Measurements from ENCODE around the gene TTLL8. TPM values are rescaled to one million over a fixed set of nuclear protein-coding genes. Genes with fewer than 3 reads are reported as not detected.

The TTLL8 gene
- total and polyA plus RNA-seq, 2 experiments from 2014 or later: not detected

DNA sequence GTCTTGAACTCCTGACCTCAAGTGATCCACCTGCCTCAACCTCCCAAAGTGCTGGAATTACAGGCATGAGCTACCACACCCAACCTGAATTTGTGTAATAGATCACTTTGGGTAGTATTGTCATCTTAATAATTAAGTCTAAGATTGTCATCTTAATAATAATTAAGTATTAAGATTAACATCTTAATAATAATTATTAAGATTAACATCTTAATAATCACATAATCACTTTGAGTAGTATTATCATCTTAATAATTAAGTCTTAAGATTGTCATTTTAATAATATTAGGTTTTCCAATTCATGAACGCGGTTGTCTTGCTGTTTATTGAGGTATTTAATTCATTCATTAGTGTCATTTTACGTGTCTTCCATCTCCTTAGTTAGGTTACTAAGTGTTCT lies 40.0 kb upstream of the TTLL8 start:
- no peak for TF ChIP-seq EZH2phosphoT487 (IDR thresholded peaks at IDR 0.05; ENCODE audit: low read depth, severe bottlenecking, unreplicated experiment)
- no peak for TF ChIP-seq EZH2 (IDR thresholded peaks at IDR 0.05; ENCODE audit: borderline replicate concordance)
- TF ChIP-seq, protein P1, sequence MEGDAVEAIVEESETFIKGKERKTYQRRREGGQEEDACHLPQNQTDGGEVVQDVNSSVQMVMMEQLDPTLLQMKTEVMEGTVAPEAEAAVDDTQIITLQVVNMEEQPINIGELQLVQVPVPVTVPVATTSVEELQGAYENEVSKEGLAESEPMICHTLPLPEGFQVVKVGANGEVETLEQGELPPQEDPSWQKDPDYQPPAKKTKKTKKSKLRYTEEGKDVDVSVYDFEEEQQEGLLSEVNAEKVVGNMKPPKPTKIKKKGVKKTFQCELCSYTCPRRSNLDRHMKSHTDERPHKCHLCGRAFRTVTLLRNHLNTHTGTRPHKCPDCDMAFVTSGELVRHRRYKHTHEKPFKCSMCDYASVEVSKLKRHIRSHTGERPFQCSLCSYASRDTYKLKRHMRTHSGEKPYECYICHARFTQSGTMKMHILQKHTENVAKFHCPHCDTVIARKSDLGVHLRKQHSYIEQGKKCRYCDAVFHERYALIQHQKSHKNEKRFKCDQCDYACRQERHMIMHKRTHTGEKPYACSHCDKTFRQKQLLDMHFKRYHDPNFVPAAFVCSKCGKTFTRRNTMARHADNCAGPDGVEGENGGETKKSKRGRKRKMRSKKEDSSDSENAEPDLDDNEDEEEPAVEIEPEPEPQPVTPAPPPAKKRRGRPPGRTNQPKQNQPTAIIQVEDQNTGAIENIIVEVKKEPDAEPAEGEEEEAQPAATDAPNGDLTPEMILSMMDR (IDR thresholded peaks at IDR 0.05; ENCODE audit: poor library complexity): no peak

GRCh38 chr22:50092342-50092741 lies 34.2 kb upstream of the TTLL8 start:
- H2AFZ ChIP-seq: no peak overlapping the region
- no peaks in the 10 kb centered on the region for H3K9me3 ChIP-seq (ENCODE audit: low read depth)
- H3K27ac ChIP-seq: no peak overlapping the region
- no peak overlapping the region for H3K4me2 ChIP-seq
- WGBS (ENCODE audit: low lambda C conversion rate, missing lambda C conversion rate): 80% methylated on average over 5 of the region's 5 CpGs
- H4K20me1 ChIP-seq (ENCODE audit: insufficient read depth, poor library complexity, severe bottlenecking): no peaks in the 10 kb centered on the region
- no peaks in the 10 kb centered on the region for H3K27me3 ChIP-seq
- H3K36me3 ChIP-seq (replicated peaks; ENCODE audit: insufficient read depth, low read depth): no peaks in the 10 kb centered on the region
- H3K4me1 ChIP-seq (ENCODE audit: insufficient read depth): peaks cover 3% of the 10 kb centered on the region
- no peak overlapping the region for H3K4me3 ChIP-seq
- TF ChIP-seq EZH2phosphoT487 (IDR thresholded peaks at IDR 0.05; ENCODE audit: low read depth, severe bottlenecking, unreplicated experiment) (no peak), EZH2 (IDR thresholded peaks at IDR 0.05; ENCODE audit: borderline replicate concordance) (no peak)
- TF ChIP-seq, protein P1 (IDR thresholded peaks at IDR 0.05; ENCODE audit: poor library complexity): no peak
- no peak for DNase-seq (ENCODE audit: low spot score)
- no peaks in the 10 kb centered on the region for H3K79me2 ChIP-seq
- no peaks in the 10 kb centered on the region for H3K9me2 ChIP-seq (replicated peaks; ENCODE audit: insufficient read depth)

More for the DNA sequence above, 40.0 kb upstream of the TTLL8 start:
- no peak overlapping the region for H3K4me2 ChIP-seq
- no peak for DNase-seq (ENCODE audit: low spot score)
- no peak overlapping the region for H2AFZ ChIP-seq
- no peaks in the 10 kb centered on the region for H3K9me2 ChIP-seq (replicated peaks; ENCODE audit: insufficient read depth)
- H3K4me3 ChIP-seq: no peak overlapping the region
- no peaks in the 10 kb centered on the region for H3K79me2 ChIP-seq
- H4K20me1 ChIP-seq (ENCODE audit: insufficient read depth, poor library complexity, severe bottlenecking): no peaks in the 10 kb centered on the region
- H3K36me3 ChIP-seq (replicated peaks; ENCODE audit: insufficient read depth, low read depth): no peaks in the 10 kb centered on the region
- no peaks in the 10 kb centered on the region for H3K4me1 ChIP-seq (ENCODE audit: insufficient read depth)
- 97% methylated on average over 3 of the region's 3 CpGs for WGBS (ENCODE audit: low lambda C conversion rate, missing lambda C conversion rate)
- no peak overlapping the region for H3K27ac ChIP-seq
- no peaks in the 10 kb centered on the region for H3K27me3 ChIP-seq
- no peaks in the 10 kb centered on the region for H3K9me3 ChIP-seq (ENCODE audit: low read depth)

DNA sequence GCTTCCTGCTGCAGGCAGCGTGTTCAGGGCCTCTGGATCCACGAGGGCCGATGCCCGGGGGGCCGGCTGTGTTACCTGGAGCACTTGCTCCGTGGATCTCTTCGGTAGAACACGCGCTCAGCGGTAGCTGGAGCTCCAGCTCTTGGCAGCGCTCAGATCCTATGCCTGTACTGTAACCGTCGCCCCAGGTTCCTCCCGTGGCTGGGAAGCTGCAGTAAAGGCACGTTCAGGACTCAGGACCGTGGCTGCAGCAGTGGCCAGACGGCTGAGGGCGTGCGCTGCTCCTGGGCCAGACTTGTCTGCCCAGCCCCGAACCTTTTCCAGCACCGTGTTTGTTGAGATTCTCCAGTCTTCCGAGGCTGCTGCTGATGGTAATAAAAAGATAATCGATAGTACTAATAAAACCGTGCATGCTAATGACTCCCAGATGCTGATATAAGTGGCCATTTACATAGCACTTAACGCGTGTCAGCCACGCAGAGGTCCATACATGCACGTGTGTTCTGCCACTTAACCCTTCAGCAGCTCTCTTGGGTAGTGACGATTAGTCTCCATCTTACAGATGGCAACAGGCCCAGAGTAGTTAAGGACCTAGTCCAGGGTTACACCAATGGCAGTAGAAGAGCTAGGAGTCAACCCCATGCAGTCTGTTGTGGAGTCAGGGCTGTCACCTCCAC lies 33.1 kb upstream of the TTLL8 start:
- peaks cover 7% of the 10 kb centered on the region for H3K4me1 ChIP-seq (ENCODE audit: insufficient read depth)
- 65% methylated on average over 27 of the region's 29 CpGs for WGBS (ENCODE audit: low lambda C conversion rate, missing lambda C conversion rate)
- H4K20me1 ChIP-seq (ENCODE audit: insufficient read depth, poor library complexity, severe bottlenecking): no peaks in the 10 kb centered on the region
- DNase-seq (ENCODE audit: low spot score): no peak
- H3K9me2 ChIP-seq (replicated peaks; ENCODE audit: insufficient read depth): no peaks in the 10 kb centered on the region
- TF ChIP-seq EZH2phosphoT487 (IDR thresholded peaks at IDR 0.05; ENCODE audit: low read depth, severe bottlenecking, unreplicated experiment) (no peak), EZH2 (IDR thresholded peaks at IDR 0.05; ENCODE audit: borderline replicate concordance) (no peak)
- TF ChIP-seq, protein P1 (IDR thresholded peaks at IDR 0.05; ENCODE audit: poor library complexity): no peak
- H3K27me3 ChIP-seq: no peaks in the 10 kb centered on the region
- H3K27ac ChIP-seq: no peak overlapping the region
- H3K4me3 ChIP-seq: no peak overlapping the region
- H2AFZ ChIP-seq: no peak overlapping the region
- H3K9me3 ChIP-seq (ENCODE audit: low read depth): no peaks in the 10 kb centered on the region
- H3K79me2 ChIP-seq: no peaks in the 10 kb centered on the region
- peak overlapping the region; percentile 20 for H3K4me2 ChIP-seq
- no peaks in the 10 kb centered on the region for H3K36me3 ChIP-seq (replicated peaks; ENCODE audit: insufficient read depth, low read depth)
